Measurements from ENCODE around the gene CENPW.

- TF ChIP-seq CTCF (IDR thresholded peaks at IDR 0.05; ENCODE audit: insufficient read depth, low read length, poor library complexity, severe bottlenecking): no peak
- TF ChIP-seq EZH2phosphoT487 (conservative IDR thresholded peaks at IDR 0.05; ENCODE audit: low read length): no peak
Observed at GRCh38 chr6:126359936-126360537, 20.1 kb downstream of the CENPW start.

Data from SU-DHL-6 (cell line).